Coronary artery (tissue), 2 donors: ENCODE results near the gene CCDC86.

Experiments used
- DNase-seq: peaks from one replicate; pipeline ENCODE4 v3.0.0-alpha.2; 2017; ENCODE audit warnings: low spot score
- H3K27ac ChIP-seq, 2 donors: fragments of 200-600 bp; sonication (generic); one replicate each; pipeline ENCODE4 v1.5.1; 2016 to 2019
- H3K4me3 ChIP-seq: fragments of 200-600 bp; sonication (generic); 2 replicates; pipeline ENCODE4 v1.5.1; 2016; ENCODE audit warnings: mild to moderate bottlenecking, moderate library complexity
- TF ChIP-seq, protein P1 (sequence below): fragments of 200-600 bp; sonication (generic); IDR thresholded peaks from one replicate; pipeline ENCODE4 v1.5.1; 2019; ENCODE audit warnings: antibody characterized with exemption

Gene CCDC86

DNA sequence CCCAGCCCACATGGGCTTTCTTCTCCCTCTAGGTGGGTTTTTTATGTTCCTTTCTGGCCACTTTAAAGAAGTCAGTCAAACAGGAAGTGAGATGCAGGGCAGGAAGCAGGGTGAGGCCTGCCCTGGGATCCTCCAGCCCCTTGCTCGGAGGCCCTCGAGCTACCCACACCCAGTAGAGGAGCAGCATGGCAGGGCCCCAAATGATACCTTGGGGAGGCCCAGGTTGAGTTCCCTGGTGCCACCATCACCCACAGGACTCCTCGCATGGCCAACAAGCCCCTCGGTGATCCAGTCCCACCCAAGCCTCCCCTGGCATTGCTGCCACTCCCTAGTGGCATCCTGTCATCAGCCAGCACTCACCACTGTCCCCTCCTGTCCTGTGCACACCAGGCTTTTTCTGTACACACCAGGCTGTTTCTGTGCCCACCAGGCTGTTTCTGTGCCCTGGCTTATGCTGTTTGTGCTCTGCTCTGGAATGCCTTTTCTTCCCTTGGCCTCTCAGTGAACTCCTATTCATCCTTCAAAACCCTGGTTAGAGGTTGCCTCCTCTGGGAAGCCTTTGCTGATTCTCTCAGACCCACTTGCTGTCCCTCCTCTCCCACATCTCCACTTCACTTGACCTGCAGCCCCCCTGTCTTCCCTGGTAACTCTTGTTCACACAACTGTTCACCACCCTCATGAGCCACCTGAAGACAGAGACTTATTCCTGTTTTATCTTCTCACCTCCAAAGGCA, 17.0 kb downstream of the CCDC86 start:
- Histone ChIP-seq H3K4me3 (no peak overlapping the region), H3K27ac (no peak overlapping the region)
- DNase-seq: no peak
- TF ChIP-seq, protein P1, sequence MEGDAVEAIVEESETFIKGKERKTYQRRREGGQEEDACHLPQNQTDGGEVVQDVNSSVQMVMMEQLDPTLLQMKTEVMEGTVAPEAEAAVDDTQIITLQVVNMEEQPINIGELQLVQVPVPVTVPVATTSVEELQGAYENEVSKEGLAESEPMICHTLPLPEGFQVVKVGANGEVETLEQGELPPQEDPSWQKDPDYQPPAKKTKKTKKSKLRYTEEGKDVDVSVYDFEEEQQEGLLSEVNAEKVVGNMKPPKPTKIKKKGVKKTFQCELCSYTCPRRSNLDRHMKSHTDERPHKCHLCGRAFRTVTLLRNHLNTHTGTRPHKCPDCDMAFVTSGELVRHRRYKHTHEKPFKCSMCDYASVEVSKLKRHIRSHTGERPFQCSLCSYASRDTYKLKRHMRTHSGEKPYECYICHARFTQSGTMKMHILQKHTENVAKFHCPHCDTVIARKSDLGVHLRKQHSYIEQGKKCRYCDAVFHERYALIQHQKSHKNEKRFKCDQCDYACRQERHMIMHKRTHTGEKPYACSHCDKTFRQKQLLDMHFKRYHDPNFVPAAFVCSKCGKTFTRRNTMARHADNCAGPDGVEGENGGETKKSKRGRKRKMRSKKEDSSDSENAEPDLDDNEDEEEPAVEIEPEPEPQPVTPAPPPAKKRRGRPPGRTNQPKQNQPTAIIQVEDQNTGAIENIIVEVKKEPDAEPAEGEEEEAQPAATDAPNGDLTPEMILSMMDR: no peak

DNA sequence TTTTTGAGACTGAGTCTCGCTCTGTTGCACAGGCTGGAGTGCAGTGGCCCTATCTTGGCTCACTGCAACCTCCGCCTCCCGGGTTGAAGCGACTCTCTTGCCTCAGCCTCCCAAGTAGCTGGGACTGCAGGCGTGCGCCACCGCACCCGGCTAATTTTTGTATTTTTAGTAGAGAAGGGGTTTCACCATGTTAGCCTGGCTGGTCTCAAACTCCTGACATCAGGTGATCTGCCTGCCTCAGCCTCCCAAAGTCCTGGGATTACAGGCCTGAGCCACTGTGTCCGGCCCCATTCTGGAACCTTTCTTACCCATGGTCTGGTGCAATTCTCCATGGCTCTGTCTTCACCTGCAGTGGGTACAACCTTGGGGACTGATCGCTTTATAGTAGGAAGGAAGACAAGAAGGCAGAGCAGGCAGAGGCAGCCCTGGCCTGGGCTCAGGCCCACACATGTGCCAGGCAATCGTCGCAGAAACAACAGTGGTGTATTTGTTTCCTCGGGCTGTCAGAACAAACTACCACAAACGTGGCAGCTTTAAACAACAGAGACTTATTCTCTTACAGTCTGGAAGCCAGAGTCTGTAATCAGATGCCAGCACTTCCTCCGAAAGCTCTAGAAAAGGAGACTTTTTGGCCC, 17.8 kb downstream of the CCDC86 start:
- Histone ChIP-seq H3K4me3 (no peak overlapping the region), H3K27ac (no peak overlapping the region)
- TF ChIP-seq, protein P1: no peak
- DNase-seq: no peak

DNA sequence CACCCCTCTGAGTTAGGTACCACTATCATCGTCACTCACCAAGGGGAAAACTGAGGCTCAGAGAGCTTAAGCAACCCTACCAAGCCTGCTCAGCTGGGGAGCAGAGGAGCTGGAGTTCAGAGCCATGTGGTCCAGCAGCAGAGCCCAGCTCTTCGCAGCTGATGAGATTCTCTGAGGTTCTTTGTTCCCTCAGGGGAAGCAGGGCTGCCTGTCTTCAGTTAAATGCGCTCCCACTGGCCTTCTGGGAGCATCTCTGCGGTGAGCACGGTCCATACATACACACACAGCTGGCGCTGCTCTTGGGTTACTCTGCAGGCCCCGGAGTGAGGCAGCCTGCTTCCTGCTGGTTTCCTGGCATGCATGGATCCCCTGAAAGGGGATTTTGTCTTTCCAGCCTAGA, 19.0 kb downstream of the CCDC86 start:
- TF ChIP-seq, protein P1: no peak
- DNase-seq: no peak
- Histone ChIP-seq H3K27ac (no peak overlapping the region), H3K4me3 (no peak overlapping the region)

DNA sequence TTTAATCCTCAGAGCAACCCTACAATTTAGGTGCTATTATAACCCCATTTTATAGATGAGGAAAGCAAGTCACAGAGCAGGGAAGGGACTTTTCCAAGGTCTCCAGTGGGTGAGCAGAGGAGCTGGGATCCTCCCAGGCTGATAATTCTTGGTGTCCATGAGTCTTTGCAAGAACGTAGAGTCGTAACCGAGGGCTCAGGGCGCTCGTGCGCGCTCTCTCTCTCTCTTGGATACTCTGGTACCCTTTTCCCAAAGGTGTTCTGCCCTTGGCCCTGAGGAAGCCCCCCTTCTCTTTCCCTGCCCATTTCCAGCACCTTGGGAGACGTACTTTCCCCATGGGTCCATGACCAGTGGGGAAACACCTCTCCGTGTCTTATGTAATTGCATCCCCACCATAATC, 20.3 kb downstream of the CCDC86 start:
- TF ChIP-seq, protein P1: no peak
- Histone ChIP-seq H3K27ac (no peak overlapping the region), H3K4me3 (no peak overlapping the region)
- DNase-seq: no peak

DNA sequence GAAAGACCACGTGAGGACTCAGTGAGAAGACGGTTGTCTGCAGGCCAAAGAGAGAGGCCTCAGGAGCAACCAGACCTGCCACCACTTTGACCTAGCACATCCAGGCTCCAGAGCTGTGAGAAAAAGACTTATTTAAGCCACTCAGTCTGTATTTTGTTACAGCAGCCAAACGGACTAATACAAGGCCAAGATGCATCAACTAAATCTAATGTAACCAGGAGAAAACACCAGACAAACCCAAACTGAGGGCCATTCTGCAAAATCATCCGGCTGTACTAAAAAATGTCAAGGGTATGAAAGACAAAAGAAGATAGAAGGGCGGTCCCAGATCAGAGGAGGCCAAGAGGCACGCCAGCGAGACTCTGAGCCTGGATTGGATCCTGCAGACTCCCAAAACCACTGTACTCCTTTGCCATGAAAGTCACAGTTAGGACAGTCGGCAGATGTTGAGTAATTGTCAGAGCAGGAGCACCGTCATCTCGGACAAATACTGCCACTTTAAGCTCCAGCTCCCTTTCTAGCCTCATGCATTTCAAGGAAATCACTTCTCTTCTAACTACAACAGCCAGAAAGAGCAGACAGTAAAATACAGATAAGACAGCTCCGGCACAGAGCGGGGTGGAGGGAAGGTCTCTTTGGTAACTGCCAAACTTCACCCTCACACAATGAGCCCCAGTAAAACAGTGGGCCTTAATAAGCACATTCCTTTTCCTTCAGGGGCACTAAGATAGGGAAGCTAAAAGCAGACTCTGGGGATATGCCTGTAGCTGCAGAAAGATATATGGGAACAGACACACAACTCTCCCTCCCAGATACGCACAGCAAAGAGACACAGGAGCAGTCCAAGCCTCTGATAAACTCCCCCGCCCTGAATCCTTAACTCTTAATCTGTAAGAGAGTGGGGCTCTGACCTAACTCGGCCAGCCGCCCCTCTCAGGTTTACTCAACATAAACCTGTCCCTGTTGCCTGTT, 21.9 kb downstream of the CCDC86 start:
- Histone ChIP-seq H3K4me3 (no peak overlapping the region), H3K27ac (no peak overlapping the region)
- no peak for DNase-seq
- TF ChIP-seq, protein P1: no peak

DNA sequence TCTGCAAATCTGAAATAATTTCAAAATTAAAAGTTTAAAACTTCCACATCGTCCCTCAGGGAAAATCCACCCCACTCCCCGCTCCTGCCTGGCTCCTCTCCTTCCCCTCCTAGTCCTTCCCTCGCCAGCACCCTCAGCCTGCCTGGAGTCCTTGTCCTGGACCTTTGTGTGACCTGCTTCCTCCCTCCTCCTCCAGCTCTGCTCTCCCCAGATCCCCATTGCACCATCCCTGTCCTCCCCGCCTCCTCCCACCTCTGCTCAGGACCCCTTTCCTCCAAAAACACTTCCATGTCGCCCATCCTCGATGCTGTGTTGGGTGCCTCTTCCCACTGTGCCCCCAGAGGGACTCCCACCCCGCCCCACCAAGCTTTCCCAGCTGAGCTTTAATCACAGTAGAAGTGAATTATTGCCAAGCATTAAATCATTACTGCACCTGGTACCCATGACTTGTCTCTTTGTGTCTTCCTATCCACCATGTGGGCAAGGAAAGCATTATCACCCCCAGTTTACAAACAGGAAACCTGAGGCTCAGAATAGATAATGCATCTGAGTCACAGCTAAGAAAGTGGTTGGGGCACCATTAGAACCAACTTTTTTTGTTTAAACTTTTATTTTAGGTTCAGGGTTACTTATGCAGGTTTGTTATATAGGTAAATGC, 23.1 kb downstream of the CCDC86 start:
- TF ChIP-seq, protein P1: no peak
- DNase-seq: no peak
- H3K4me3 ChIP-seq: no peak overlapping the region
- no peak overlapping the region for H3K27ac ChIP-seq
